Esophagus squamous epithelium (tissue), 5 donors: ENCODE data around the gene CREB3L2. TPM values are rescaled to one million over a fixed set of nuclear protein-coding genes. Genes with fewer than 3 reads are reported as not detected.

Experiments used
- DNase-seq: peaks from one replicate; lab custom pipeline; 2025; lab: John Stamatoyannopoulos, UW
- H3K27ac ChIP-seq, 4 donors: fragments of 200-600 bp; sonication (generic); one replicate each; pipeline ENCODE4 v1.5.1; 2016 to 2019; ENCODE audit warnings: mild to moderate bottlenecking in 1 of 4
- H3K27me3 ChIP-seq, 4 donors: fragments of 200-600 bp; sonication (generic); 1 replicate in 3 of 4; 2 replicates in 1 of 4; pipeline versions ENCODE4 v1.5.1 to v1.6.0; 2017 to 2021; ENCODE audit warnings: antibody characterized with exemption in 1 of 4
- H3K36me3 ChIP-seq, 3 donors: fragments of 200-600 bp; sonication (generic); one replicate each; pipeline ENCODE4 v1.5.1; 2016 to 2019
- H3K4me1 ChIP-seq, 3 donors: fragments of 200-600 bp; sonication (generic); one replicate each; pipeline ENCODE4 v1.5.1; 2017 to 2019
- H3K4me3 ChIP-seq, 4 donors: fragments of 200-600 bp; sonication (generic); 1 replicate in 3 of 4; 2 replicates in 1 of 4; pipeline ENCODE4 v1.5.1; 2016 to 2019; ENCODE audit warnings: mild to moderate bottlenecking in 2 of 4, moderate library complexity in 1 of 4
- H3K9me3 ChIP-seq, 3 donors: fragments of 200-600 bp; sonication (generic); one replicate each; pipeline ENCODE4 v1.5.1; 2016 to 2019
- POLR2A ChIP-seq, 4 donors: fragments of 450-650 bp; IDR thresholded peaks; one replicate each; pipeline ENCODE4 v1.6.1; 2017; ENCODE audit warnings: antibody characterized with exemption in 4 of 4, mild to moderate bottlenecking in 4 of 4, moderate library complexity in 3 of 4
- WGBS, 2 donors: methylation state at CpG; one replicate each; pipeline ENCODE4 v1.1.5; 2018; 5-methylcytosine and 5-hydroxymethylcytosine counted together
- intact Hi-C: fragments of 100-400 bp; cut with DNase I; formaldehyde crosslinking; loops from one replicate; pipeline ENCODE4 v1.15.0; 2022
- total RNA-seq, 4 donors: library from RNA; depleted of rRNA; stranded (reverse); fragments of >200 nt; gene quantifications; one replicate each; pipeline ENCODE4 v1.1.0, GENCODE V29; 2016
- TF ChIP-seq, protein P1 (sequence below), 6 experiments: fragments of 450-650 bp in 4 of 6; fragments of 200-600 bp in 2 of 6; sonication (generic) in 2 of 6; IDR thresholded peaks; one replicate each; pipeline ENCODE4 v1.5.1; 2016 to 2019; ENCODE audit warnings: antibody characterized with exemption in 6 of 6, mild to moderate bottlenecking in 4 of 6, moderate library complexity in 4 of 6
- donor health status: DM: yes; HTN: yes; CAD: no.

Gene CREB3L2
- total RNA-seq, 4 donors from 2014 or later = 14.9 to 21.9 (median 17.3) TPM

GRCh38 chr7:137850571-137850970 is 151.3 kb downstream of the CREB3L2 start:
- H3K4me3 ChIP-seq = no peak overlapping the region
- no peaks in the 10 kb centered on the region for H3K9me3 ChIP-seq
- WGBS, 2 donors = 62 to 65% methylated on average over 2 of the region's 2 CpGs
- H3K27ac ChIP-seq = no peak overlapping the region
- H3K36me3 ChIP-seq = no peaks in the 10 kb centered on the region
- peaks cover 4 to 16% (median 5%) of the 10 kb centered on the region in 3 donors for H3K4me1 ChIP-seq
- TF ChIP-seq, protein P1, sequence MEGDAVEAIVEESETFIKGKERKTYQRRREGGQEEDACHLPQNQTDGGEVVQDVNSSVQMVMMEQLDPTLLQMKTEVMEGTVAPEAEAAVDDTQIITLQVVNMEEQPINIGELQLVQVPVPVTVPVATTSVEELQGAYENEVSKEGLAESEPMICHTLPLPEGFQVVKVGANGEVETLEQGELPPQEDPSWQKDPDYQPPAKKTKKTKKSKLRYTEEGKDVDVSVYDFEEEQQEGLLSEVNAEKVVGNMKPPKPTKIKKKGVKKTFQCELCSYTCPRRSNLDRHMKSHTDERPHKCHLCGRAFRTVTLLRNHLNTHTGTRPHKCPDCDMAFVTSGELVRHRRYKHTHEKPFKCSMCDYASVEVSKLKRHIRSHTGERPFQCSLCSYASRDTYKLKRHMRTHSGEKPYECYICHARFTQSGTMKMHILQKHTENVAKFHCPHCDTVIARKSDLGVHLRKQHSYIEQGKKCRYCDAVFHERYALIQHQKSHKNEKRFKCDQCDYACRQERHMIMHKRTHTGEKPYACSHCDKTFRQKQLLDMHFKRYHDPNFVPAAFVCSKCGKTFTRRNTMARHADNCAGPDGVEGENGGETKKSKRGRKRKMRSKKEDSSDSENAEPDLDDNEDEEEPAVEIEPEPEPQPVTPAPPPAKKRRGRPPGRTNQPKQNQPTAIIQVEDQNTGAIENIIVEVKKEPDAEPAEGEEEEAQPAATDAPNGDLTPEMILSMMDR (IDR thresholded peaks at IDR 0.05) = no peak
- TF ChIP-seq POLR2A (IDR thresholded peaks at IDR 0.05) = no peak
- peaks cover 0 to 28% (median 8%) of the 10 kb centered on the region in 4 donors for H3K27me3 ChIP-seq
- DNase-seq = no peak
- intact Hi-C loops = no loop called here

- H3K4me1 ChIP-seq = peaks cover 4 to 16% (median 5%) of the 10 kb centered on the region in 3 donors
- no peak for DNase-seq
- no peak overlapping the region for H3K27ac ChIP-seq
- WGBS, 2 donors = 61 to 76% methylated on average over 8 of the region's 8 CpGs
- H3K4me3 ChIP-seq = no peak overlapping the region
- peaks cover 0 to 48% (median 9%) of the 10 kb centered on the region in 4 donors for H3K27me3 ChIP-seq
- TF ChIP-seq POLR2A (IDR thresholded peaks at IDR 0.05) = no peak
- intact Hi-C loops = no loop called here
- H3K36me3 ChIP-seq = no peaks in the 10 kb centered on the region
- H3K9me3 ChIP-seq = no peaks in the 10 kb centered on the region
Observed at GRCh38 chr7:137848095-137848494, 153.8 kb downstream of the CREB3L2 start.

- no peak overlapping the region for H3K27ac ChIP-seq
- no peaks in the 10 kb centered on the region for H3K9me3 ChIP-seq
- peak overlapping the region; percentile 10 to 64 (median 38) for H3K4me3 ChIP-seq
- H3K4me1 ChIP-seq = peaks cover 4 to 16% (median 5%) of the 10 kb centered on the region in 3 donors
- H3K27me3 ChIP-seq = peaks cover 0 to 52% (median 9%) of the 10 kb centered on the region in 4 donors
- 49 to 67% methylated on average over 12 of the region's 18 CpGs for WGBS, 2 donors
- no peak for TF ChIP-seq POLR2A (IDR thresholded peaks at IDR 0.05)
- TF ChIP-seq, protein P1 (IDR thresholded peaks at IDR 0.05) = no peak
- no peak for DNase-seq
- intact Hi-C loops = no loop called here
- no peaks in the 10 kb centered on the region for H3K36me3 ChIP-seq
Observed at GRCh38 chr7:137847568-137848050, 154.3 kb downstream of the CREB3L2 start.

GRCh38 chr7:137846827-137847567 is 154.9 kb downstream of the CREB3L2 start, which contains the start of gene DGKI:
TSS of gene DGKI (minus strand) at chr7:137846974.
- 12% methylated on average over 5 of the region's 66 CpGs; no CpG with 5 or more reads in 1 of the 2 donors for WGBS, 2 donors
- TF ChIP-seq, protein P1 (IDR thresholded peaks at IDR 0.05) = no peak
- no peak for TF ChIP-seq POLR2A (IDR thresholded peaks at IDR 0.05)
- Histone ChIP-seq H3K27ac (no peak within 1 kb of the TSS), H3K4me3 (peak within 1 kb of the TSS; percentile 10 to 64 (median 38)), H3K36me3 (no peaks in the 10 kb centered on the region), H3K9me3 (no peaks in the 10 kb centered on the region), H3K27me3 (peaks cover 0 to 57% (median 9%) of the 10 kb centered on the region in 4 donors), H3K4me1 (peaks cover 4 to 16% (median 5%) of the 10 kb centered on the region in 3 donors)
- intact Hi-C loops = no loop called here
- no peak for DNase-seq

- Histone ChIP-seq H3K27ac (no peak overlapping the region), H3K4me3 (peak overlapping the region in 2 of 4 donors; percentile 40 to 64), H3K9me3 (no peaks in the 10 kb centered on the region), H3K4me1 (peaks cover 4 to 16% (median 5%) of the 10 kb centered on the region in 3 donors), H3K27me3 (peaks cover 0 to 57% (median 9%) of the 10 kb centered on the region in 4 donors), H3K36me3 (no peaks in the 10 kb centered on the region)
- TF ChIP-seq POLR2A (IDR thresholded peaks at IDR 0.05) = no peak
- TF ChIP-seq, protein P1 (IDR thresholded peaks at IDR 0.05) = no peak
- intact Hi-C loops = no loop called here
- no peak for DNase-seq
- no CpG with 5 or more reads among the region's 47 CpGs for WGBS, 2 donors
Observed at GRCh38 chr7:137846549-137846826, 155.4 kb downstream of the CREB3L2 start.
